SIG-M5 treated with dmso at 0.1 percent for 504 hours (cell line): ENCODE data around the gene PYGO2.

Experiments used
- DNase-seq: peaks from one replicate; lab custom pipeline; 2025; ENCODE audit not compliant: unreplicated experiment; lab: John Stamatoyannopoulos, UW

The PYGO2 gene

GRCh38 chr1:154961207-154962155, at the start of gene PYGO2:
PYGO2 (minus strand) TSS chr1:154961782; CDS start chr1:154961576, 206 bp downstream.
- DNase-seq = peak; percentile 81

- no peak for DNase-seq
These were observed 49.4 kb upstream of the PYGO2 start for GRCh38 chr1:155011004-155011416.

- peak; percentile 80 for DNase-seq
These were observed 48.8 kb upstream of the PYGO2 start for GRCh38 chr1:155010211-155010918.

- DNase-seq = no peak
These were observed 48.2 kb upstream of the PYGO2 start for GRCh38 chr1:155009742-155010141.

GRCh38 chr1:155009221-155009711, 47.7 kb upstream of the PYGO2 start:
- no peak for DNase-seq

GRCh38 chr1:155008015-155008941, 46.7 kb upstream of the PYGO2 start:
- peak; percentile 80 for DNase-seq

- no peak for DNase-seq
These were observed 45.8 kb upstream of the PYGO2 start for GRCh38 chr1:155007251-155007828.

- peak; percentile 92 for DNase-seq
These were observed 45.1 kb upstream of the PYGO2 start for GRCh38 chr1:155006601-155007101.

GRCh38 chr1:155005076-155006011, 43.8 kb upstream of the PYGO2 start:
- DNase-seq = no peak

GRCh38 chr1:155004352-155005075, 42.9 kb upstream of the PYGO2 start:
- DNase-seq = no peak

GRCh38 chr1:155003766-155004351, 42.3 kb upstream of the PYGO2 start:
- no peak for DNase-seq

- DNase-seq = no peak
These were observed 41.7 kb upstream of the PYGO2 start for GRCh38 chr1:155003227-155003765.

- DNase-seq = peak; percentile 95
These were observed 41.1 kb upstream of the PYGO2 start, which contains the start of gene ZBTB7B for GRCh38 chr1:155002464-155003226. ZBTB7B (plus strand) TSS chr1:155002802; CDS start chr1:155014661, 11,859 bp downstream.

- peak; percentile 100 for DNase-seq
These were observed 40.3 kb upstream of the PYGO2 start for GRCh38 chr1:155001675-155002463.

GRCh38 chr1:155001425-155001674, 39.8 kb upstream of the PYGO2 start:
- DNase-seq = peak; percentile 87

GRCh38 chr1:155000726-155001424, 39.3 kb upstream of the PYGO2 start:
- peak; percentile 90 for DNase-seq
